Stimulated activated CD4-positive, alpha-beta T cell treated with anti-CD3 and anti-CD28 coated beads, TNF-alpha, amount 100 ng/mL, for 48 hours (primary cell): ENCODE results near the gene CKM.
"Not testable (repeated sequence)": the region's sequence is repeated elsewhere in the genome, so short reads cannot be mapped to it uniquely, and the experiment has no call there.

ENCODE experiments used
- DNase-seq, 3 donors: peaks; one replicate each; pipeline ENCODE4 v3.0.0-alpha.2; 2020; ENCODE audit warnings: low read depth in 3 of 3

CKM gene

GRCh38 chr19:45321848-45322247, 827 bp downstream of the CKM start:
- DNase-seq = no peak

DNA sequence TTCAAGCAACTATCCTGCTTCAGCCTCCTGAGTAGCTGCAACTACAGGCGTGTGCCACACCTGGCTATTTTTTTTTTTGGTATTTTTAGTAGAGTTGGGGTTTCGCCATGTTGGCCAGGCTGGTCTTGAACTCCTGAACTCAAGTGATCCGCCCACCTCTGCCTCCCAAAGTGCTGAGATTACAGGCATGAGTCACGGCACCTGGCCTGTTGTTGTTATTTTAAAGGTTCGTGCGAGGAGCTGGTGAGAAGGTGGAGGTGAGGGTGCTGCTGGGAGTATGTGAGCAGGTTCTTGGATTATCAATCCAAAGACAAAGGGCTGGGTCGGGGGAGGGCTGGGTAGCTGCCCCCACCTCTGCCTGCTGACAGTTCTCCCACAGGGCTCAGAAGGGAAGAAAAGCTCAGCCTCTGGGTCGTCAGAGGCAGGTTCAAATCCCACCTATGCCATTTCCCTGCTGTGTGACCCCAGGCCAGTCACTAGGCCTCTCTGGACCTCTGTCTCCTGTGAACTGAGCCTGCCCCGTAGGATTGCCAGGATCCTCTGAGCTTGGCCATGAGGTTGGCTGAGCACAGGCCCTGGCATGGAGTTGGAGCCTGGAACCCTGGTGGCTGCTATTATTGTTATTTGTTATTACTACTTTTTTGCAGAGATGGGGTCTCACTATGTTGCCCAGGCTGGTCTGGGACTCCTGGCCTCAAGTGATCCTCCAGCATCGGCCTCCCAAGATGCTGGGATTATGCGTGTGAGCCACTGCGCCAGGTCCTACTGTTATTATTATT, 1.5 kb downstream of the CKM start:
- no peak for DNase-seq

- DNase-seq = no peak
Observed at GRCh38 chr19:45315304-45315703, 7.4 kb downstream of the CKM start.

DNA sequence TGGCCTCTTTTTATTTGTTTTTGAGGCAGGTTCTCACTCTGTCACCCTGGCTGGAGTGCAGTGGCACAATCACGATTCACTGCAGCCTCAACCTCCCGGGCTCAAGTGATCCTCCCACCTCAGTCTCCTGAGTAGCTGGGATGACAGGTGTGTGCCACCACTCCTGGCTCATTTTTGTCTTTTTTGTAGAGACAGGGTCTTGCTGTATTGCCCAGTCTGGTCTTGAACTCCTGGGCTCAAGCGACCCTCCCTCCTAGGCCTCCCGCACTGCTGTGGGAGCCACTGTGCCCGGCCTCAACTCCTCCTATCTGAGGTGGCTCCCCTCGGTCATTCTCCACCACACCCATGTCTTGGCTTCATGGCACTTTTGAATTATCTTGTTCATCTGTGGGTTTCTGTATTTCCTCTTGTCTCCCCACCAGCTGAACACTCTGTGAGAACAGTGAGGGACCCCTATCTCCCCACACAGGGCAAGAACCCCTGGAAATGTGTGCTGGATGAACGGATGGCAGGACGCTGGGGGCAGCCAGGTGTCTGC, 7.9 kb downstream of the CKM start:
- DNase-seq = no peak

- DNase-seq = not testable (repeated sequence)
Observed at GRCh38 chr19:45312285-45312684, 10.4 kb downstream of the CKM start.

- no peak for DNase-seq
Observed at GRCh38 chr19:45311621-45312020, 11.1 kb downstream of the CKM start.

DNA sequence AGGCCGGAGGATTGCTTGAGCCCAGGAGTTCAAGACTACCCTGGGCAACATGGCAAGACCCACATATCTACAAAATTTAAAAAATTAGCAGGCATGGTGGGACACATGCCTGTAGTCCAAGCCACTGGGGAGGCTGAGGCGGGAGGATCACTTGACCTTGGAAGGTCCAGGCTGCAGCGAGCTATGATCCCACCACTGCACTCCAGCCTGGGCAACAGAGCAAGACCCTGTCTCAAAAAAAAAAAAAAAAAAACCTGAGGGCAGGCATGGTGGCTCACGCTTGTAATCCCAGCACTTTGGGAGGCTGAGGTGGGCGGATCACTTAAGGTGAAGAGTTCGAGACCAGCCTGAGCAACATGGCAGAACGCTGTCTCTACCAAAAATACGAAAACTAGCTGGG, 13.4 kb downstream of the CKM start:
- DNase-seq = not testable (repeated sequence)

- DNase-seq = no peak
Observed at GRCh38 chr19:45307361-45307760, 15.3 kb downstream of the CKM start.

- DNase-seq = no peak
Observed at GRCh38 chr19:45306518-45307027, 16.1 kb downstream of the CKM start.

GRCh38 chr19:45306040-45306439, 16.6 kb downstream of the CKM start:
- no peak for DNase-seq

- DNase-seq = no peak
Observed at GRCh38 chr19:45305421-45305820, 17.3 kb downstream of the CKM start.

- DNase-seq = no peak
Observed at GRCh38 chr19:45305007-45305406, 17.7 kb downstream of the CKM start.

GRCh38 chr19:45304141-45304926, 18.3 kb downstream of the CKM start:
- no peak for DNase-seq

DNA sequence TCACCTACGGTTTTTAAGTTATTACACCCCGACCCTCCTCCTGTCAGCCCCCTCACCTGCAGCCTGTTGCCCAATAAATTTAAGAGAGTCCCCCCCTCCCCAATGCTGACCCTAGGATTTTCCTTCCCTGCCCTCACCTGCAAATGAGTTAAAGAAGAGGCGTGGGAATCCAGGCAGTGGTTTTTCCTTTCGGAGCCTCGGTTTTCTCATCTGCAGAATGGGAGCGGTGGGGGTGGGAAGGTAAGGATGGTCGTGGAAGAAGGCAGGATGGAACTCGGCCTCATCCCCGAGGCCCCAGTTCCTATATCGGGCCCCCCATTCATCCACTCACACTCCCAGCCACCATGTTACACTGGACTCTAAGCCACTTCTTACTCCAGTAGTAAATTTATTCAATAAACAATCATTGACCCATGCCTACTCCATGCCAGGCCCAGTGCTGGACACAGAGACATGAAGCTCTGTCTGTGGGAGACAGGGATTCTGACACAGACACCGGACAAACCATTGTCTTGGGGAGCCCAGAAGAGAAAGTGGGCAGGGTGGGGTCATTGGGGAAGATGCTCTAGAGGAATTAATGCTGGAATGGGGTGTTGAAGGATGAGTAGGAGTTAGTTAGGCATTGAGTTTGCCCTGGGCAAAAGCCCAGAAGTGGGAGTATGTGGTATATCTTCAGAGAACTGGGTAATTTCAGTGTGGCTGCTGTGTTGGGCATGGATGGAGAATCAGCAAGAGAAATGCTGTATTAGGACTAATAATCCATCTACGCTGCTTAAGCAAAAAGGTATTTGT, 19.2 kb downstream of the CKM start:
- no peak for DNase-seq

GRCh38 chr19:45302416-45302815, 20.3 kb downstream of the CKM start:
- no peak for DNase-seq

DNA sequence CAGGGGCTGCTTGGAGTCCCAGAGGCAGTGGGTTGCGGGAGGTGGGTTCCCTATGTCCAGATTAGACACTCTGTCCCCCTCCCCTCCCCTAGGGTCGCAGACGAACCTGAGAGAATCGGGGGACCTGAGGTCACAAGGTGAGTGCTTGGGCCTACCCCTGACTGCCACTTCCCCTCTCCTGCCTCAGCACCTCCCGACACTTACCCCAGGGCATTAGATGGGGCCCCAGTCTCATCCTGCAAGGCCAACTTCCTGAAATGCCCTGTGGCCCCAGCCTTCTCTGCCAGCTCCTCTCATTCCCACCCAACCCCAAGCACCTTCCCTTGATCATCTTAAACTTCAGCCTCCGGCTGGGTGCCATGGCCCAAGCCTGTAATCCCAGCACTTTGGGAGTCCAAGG, 23.0 kb downstream of the CKM start:
- no peak for DNase-seq

DNA sequence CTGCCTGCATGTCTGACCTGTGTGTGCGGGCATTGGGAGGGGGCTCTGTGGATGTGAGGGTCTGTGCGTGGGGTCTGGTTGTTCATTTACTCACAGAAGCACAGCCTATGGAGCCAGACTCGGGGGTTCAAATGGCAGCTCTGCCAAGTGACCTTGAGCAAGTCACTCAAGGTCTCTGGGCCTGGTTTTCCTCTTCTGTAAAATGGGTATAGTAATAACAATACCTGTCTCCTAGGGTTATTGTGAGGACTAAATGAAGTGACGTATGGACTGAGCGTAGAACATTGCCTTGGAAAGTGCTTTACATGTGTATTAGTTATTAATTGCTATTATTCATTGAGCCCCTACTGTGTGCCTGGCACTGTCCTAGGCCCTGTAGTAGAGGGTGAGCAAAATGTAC, 24.4 kb downstream of the CKM start:
- no peak for DNase-seq

DNA sequence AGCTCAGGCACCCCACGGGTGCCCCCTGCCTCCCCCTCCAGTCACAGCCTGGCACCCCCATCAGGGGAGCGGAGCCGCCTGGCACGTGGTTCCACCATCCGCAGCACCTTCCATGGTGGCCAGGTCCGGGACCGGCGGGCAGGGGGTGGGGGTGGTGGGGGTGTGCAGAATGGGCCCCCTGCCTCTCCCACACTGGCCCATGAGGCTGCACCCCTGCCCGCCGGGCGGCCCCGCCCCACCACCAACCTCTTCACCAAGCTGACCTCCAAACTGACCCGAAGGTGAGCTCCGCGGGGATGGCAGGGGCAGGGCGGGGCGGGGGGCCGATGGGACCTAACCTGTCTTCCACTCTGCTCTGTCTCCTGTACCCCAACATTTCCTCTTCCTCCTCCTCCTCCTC, 25.0 kb downstream of the CKM start:
- no peak for DNase-seq

DNA sequence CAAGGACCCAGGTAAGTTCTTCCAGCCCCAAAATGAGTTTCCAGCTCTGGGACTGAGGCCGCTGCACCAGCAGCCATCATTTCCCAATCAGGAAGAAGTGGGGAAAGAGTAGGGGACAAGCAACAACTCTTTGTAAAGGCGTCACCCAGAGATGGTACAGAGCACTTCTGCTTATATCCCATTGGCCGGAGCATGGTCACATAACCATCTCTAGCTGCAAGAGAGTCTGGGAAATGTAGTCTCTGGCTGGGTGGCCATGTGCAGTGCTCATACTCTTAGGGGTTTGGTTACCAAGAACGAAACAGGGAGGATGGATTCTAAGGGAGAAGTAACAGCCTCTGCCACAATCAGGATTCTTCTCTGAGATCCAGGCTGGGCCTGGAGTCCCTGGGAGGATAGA, 26.3 kb downstream of the CKM start:
- no peak for DNase-seq

DNA sequence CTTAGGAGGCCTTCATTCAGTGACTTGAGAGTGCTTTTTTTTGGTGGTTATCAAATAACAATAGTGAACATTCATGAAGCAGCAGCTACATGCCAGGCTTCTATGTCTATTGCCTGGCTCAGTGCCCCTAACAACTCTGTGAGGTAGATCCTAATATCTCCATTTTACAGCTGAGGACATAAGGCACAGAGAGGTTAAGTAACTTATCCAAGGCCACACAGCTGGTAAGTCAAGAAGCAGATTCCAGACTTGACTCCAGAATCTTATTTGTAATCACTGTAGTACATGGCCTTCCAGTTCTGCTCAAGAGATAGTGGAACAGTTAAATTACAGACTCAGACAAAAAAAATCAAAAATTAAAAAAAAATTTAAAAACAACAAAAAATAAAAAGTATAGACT, 26.8 kb downstream of the CKM start:
- no peak for DNase-seq

GRCh38 chr19:45294291-45295029, 28.2 kb downstream of the CKM start:
- DNase-seq = no peak
